ENCODE data around the gene LST1.
A peak's percentile ranks its signal among the peaks of the same experiment; 100 is the strongest.

GRCh38 chr6:31585491-31585890, 586 bp upstream of the LST1 start:
- TF ChIP-seq CTCF (IDR thresholded peaks at IDR 0.05; ENCODE audit: low read depth, low read length, poor library complexity, severe bottlenecking) (peak; percentile 85), EZH2phosphoT487 (IDR thresholded peaks at IDR 0.05; ENCODE audit: borderline replicate concordance, low read length) (no peak)
